KG1 (cell line): ENCODE data around the gene MAST2.
A peak's percentile ranks its signal among the peaks of the same experiment; 100 is the strongest.
"Not testable (repeated sequence)": the region's sequence is repeated elsewhere in the genome, so short reads cannot be mapped to it uniquely, and the experiment has no call there.

Source experiments
- DNase-seq: peaks from one replicate; lab custom pipeline; 2025; lab: John Stamatoyannopoulos, UW

Gene MAST2

DNA sequence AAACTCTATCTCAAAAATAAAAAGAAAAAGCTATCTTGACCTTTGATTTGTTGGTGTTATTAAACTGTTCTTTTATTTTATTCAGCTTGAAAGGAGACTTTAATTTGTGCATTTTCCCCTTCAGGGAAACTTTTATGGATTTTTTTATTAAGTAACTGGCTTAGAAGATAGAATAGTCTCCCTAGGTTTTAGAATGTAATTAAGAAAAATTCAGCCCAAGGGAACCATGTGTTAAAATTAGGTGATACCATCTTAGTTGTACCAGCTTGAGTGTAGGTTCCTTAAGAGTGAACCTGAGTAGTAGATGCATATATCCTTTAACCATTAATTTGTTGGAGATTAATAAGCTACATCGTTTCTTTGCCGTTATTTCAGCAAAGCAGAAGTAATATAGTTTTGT lies 11.4 kb downstream of the MAST2 start:
- DNase-seq = no peak

DNA sequence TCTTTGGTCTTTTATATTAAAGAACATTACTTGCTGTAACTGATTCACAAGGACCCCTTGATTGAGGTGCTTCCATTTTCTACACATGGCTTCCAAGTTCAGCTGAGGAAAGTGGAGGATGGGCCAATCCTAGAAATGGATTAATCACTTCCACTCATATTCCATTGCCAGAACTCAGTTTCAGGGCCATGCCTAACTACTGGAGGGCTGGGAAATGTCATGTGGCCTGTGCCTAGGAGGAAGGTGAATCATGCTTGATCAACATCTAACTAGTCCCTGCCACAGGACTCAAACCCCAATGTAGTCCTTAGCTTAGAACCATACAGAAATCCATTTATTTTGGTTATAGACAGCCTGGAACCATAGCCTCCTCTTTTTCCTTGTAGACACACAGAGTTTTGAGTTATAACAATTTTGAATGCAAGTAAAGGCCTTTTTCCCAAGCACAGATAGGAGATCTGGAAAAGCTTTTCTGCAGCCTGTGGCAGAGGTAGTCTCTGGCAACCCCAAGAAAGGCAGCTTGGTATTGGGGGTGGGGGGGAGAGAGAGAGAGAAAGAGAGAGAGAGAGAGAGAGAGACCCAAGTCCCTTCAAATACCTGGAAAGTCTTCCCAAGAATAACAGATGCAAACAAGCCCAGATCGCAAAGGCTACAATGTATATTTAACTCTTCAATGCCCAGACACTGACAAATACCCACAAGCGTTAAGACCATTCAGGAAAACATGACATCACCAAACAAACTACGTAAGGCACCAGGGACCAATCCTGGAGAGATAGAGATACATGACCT lies 12.5 kb downstream of the MAST2 start:
- no peak for DNase-seq

DNA sequence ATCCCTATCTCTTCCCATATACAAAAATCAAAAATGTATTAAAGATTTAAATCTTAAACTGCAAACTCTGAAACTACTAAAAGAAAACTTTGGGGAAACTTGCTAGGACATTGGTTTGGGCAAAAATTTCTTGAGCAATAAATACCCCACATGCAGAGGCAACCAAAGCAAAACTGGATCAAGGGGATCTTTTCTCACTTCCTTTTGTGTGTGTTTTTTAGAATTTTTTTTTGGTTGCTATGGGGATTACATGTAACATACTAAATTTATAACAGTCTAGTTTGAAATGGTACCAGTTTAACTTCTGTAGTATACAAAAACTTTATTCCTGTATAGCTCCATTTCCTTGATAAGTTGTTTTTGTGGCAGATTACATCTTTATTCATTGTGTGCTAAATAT lies 16.8 kb downstream of the MAST2 start:
- DNase-seq = no peak

DNA sequence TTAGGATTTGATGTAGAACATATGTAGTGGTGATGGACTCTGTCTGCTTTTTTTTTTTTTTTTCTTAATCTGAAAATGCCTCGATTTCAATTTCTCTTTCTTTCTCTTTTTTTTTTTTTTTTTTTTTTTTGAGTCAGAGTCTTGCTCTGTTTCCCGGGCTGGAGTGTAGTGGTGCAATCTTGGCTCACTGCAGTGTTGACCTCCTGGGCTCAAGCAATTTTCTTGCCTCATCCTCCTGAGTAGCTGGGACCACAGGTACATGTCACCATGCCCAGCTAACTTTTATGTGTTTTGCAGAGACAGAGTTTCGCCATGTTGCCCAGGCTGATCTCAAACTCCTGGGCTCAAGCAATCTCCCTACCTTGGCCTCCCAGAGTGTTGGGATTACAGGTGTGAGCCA lies 17.4 kb downstream of the MAST2 start:
- no peak for DNase-seq

DNA sequence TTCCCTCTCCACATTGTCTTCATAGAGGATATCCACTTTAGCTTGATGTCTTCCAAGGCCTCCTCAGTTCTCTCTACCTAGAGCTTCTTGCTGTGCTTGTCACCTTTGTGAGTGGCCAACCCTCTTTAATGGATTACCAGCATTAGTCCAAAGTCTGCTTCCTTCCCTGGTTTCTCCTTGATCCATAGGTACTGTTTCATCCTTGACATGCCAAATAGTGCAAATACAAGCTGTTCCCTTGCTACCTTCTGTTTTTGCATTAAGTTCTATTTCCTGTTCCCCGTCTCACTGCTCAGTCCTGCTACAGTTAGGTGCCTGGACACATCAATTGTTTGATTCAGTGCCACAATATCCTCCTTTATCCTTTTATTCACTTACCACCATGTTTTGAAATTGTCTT lies 19.2 kb downstream of the MAST2 start:
- no peak for DNase-seq

DNA sequence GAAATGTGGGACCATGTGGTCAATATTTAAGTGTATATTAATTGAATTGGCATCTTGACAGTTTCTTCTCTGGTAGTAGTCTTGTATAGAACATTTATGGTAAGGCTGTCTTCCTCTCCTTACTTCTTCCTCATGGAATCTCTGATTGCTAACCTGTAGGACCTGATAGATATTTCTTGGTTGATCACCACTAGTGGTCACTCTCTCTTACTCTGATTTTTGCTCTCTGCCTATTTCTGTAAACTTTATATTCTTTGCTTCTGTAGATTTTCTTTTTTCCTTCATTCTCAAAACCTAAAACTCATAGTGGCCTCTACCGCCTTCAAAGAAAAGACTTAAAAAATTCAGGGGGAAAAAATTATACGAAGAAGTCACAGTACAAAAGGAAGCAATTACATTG lies 21.2 kb downstream of the MAST2 start:
- DNase-seq = no peak

DNA sequence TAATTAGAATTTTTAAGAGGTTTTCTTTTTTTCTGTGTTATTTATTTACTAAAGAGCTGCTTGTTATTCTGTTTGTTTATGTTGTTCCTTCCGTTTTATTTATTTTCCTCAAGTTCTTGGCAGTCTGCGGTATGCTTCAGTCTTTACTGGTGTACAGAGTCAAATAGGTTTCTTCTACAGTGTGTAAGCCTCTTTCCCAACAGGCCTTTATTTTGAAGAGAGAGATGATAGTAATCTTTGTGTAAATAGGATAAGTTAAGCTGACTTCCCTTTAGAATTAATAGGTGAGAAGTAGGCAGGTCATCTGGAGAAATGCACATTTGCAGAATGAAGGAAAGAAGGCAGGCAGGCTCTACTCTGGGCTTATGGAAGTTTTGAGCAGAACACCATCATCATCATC lies 23.8 kb downstream of the MAST2 start:
- no peak for DNase-seq

DNA sequence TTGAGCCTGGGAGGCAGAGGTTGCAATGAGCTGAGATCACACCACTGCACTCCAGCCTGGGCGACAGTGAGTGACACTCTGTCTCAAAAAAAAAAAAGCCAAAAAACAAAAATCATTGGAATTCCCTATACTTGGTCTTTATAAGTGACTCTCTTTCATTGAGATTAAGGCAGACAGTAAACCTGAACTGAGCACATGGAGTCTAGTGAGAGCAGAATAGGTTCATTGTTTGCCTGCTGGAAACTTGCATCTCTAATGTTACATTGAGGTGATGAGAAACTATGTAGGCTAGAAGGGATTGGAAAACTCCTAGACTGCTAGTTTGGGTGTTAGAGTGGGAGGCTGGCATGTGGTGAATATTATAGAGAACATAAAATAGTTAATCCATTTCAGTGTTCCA lies 25.4 kb downstream of the MAST2 start:
- no peak for DNase-seq

DNA sequence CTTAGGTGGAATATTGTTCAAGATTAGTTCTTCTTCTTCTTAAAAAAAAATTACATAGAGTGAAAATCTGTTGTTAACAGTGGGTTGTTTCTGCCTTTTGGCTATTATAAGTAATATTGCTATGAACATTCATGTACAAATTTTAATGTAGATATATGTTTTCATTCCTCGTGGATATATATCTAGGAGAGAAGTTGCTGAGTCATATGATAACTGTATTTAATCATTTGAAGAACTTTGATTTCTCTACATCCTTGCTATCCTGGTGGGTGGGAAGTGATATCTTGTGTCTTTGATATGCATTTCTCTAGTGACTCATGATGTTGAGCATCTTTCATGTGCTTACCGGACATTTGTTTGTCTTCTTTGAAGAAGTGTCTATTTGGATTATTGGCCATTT lies 29.9 kb downstream of the MAST2 start:
- no peak for DNase-seq

DNA sequence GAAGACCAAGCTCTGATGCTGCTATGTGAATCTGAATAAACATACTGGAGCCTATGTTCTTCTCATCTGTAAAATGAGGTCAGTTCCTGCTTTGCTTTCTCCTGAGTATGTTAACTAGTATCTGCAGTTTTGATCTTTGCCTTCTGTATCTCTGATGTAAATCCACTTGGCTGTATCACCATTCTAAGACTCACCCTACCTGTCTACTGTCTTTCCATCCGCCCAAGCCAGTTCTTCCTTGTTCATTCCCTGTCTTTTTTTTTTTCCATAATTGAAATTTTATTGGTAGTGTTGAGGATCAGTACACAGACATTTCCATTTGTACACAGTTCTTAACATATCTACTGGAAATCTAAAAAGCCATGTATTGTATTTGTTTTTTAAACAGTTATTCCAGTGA lies 31.3 kb downstream of the MAST2 start:
- DNase-seq = no peak

DNA sequence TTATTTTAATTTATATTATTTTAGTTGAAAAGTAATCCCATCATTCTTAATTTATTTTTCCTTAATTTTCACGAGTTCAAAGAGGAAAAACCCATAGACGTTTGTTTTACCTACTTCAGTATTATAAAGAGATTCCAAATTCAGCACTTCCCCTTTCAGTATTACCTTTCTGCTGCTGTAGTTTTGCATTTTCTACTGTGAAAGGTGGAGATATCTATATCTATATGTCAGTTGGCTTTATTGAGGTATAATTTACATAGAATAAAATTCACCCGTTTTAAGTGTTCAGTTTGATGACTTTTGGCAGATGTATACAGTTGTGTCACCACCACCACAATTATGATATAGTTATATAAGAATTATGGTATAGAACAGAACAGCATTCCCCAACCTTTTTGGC lies 33.0 kb downstream of the MAST2 start:
- no peak for DNase-seq

DNA sequence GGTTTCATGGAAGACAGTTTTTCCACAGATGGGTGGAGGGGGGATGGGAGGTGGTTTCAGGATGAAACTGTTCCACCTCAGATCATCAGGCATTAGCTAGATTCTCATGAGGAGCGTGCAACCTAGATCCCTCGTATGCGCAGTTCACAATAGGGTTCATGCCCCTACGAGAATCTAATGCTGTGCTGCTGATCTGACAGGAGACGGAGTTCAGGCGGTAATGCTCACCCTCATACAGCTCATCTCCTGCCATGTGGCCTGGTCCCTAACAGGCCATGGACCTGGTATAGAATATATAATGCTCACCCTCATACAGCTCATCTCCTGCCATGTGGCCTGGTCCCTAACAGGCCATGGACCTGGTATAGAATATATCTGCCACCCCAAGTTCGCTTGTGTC lies 33.4 kb downstream of the MAST2 start:
- DNase-seq = not testable (repeated sequence)

DNA sequence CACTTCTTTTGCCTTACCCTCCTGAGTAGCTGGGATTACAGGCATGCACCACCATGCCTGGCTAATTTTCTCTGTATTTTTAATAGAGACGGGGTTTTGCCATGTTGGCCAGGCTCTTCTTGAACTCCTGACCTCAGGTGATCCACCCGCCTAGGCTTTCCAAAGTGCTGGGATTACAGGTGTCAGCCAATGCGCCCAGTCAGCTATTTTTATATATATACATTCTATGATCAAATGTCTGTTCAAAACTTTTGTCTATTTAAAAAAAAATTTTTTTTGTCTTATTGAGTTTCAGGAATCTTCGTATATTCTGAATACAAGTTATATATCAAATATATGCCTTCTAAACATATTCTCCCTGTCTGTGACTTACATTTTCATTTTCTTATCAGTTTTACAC lies 34.9 kb downstream of the MAST2 start:
- not testable (repeated sequence) for DNase-seq

DNA sequence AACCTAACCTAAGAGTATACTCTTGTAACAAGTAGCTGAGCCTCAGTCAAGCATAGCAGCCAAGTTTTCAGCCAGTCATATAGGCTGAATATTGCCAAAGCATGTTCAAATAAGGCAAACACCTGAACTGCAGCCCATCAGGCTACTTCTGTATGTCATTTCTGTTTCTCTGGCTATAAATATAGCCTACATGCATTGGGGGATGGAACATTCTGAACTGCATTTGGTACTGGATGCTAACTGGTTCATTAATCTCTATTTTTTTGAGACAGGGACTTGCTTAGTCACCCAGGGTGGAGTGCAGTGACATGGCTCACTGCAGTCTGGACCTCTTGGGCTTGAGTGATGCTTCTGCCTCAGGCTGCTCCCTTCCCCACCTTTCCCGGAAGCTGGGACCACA lies 37.3 kb downstream of the MAST2 start:
- no peak for DNase-seq

DNA sequence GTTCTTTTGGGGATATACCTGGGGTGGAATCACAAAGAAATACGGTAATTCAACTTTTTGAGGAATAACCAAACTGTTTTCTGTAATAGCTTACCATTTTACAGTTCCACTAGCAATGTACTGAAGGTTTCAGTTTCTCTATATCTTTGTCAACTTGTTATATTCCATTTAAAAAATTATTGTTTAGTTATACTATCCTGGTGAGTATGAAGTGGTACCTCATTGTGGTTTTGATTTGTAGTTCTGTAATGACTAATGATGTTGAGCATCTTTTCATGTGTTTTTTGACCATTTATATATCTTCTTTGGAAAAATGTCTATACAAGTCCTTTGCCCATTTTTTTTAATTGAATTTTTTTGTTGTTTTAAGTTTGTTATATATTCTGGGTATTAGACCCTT lies 39.4 kb downstream of the MAST2 start:
- no peak for DNase-seq

DNA sequence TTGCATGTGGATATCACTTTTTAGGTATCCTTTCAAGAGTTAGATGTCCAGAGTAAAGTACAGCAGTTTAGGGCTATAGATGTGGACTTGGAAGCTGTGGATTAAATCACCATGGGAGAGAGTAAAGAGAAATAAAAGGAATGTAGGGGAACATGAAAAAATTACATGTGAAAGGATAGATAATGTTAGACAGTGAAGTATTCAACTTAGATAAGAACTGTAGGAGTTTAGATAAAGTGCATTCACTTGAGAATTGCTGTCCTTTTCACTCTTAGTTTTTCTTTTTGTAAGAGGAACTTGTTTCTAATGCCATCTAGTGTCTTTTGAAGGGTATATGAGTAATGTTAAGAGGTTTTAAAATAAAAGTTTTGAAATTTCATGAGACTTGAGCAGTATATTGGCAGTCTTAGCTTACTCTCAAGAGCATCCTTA lies 40.1 kb downstream of the MAST2 start:
- DNase-seq = peak; percentile 12

DNA sequence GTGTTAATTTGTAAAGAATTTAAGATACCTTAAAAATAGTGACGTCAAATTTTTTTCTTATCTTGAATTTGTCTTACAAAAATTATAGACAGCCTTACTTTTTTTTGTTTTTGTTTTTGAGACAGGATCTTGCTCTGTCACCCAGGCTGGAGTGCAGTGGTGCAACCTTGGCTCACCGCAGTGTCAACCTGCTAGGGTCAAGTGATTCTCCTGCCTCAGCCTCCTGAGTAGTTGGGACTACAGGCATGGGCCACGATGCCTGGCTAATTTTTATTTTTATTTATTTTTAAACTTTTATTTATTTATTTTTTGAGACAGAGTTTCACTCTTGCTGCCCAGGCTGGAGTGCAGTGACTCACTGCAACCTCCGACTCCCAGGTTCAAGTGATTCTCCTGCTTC lies 40.6 kb downstream of the MAST2 start:
- DNase-seq = not testable (repeated sequence)

DNA sequence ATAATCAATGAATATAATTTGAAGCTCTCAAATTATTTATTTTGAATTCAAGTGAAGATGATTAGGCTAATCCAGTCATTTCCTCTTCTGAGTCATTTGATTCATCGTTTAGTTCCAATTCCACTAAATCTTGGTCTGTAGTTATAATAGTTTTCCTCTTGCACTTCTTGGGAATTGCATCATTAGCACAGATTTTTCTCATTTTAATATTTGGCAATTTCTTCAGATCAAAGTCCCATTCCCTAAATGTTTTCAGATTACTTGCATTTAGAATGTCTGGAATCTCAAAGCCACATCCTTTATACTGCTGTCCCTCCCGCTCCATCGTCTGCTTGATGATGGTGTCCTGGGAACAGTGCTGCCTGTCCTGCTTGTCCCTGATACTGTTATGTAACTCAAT lies 43.5 kb downstream of the MAST2 start:
- DNase-seq = no peak

DNA sequence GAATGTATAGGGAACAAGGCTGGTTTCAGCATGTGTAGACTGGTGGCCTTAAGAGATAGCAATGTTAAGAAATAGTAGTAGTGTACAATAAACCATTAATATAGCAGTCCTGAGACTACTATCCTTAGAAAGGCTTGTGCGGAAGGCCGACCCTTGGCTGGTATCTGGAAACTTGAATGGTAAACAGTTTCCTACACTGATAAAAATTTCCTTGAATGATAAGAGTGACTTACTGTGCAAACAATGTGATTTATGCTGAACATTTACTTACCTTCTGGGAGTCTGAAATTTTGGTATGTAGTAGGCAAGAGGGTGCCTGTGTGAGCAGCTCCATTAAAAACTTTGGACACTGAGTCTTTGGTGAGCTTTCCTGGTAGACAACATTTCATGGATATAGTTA lies 44.7 kb downstream of the MAST2 start:
- DNase-seq = no peak

DNA sequence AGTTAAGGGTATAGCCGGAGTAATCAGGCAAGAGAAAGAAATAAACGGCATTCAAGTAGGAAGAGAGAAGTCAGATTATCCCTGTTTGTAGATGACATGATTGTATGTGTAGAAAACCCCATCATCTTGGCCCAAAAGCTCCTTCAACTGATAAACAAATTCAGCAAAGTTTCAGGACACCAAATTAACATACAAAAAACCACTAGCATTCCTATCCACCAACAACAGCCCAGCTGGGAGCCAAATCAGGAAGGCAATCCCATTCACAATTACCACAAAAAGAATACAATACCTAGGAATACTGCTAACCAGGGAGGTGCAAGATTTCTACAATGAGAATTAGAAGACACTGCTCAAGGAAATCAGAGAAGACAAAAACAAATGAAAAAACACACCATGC lies 45.3 kb downstream of the MAST2 start:
- no peak for DNase-seq

DNA sequence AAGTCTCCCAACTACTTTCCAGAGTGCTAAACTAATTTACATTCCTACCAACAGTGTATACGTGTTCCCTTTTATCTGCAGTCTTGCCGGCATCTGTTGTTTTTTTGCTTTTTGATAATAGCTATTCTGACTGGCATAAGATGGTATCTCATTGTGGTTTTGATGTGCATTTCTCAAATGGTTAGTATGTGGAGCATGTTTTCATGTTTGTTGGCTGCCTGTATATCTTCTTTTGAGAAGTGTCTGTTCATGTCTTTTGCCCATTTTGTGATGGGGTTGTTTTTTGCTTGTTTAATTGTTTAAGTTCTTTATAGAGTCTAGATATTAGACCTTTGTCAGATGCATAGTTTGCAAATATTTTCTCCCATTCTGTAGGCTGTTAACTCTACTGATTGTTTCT lies 46.6 kb downstream of the MAST2 start:
- no peak for DNase-seq

DNA sequence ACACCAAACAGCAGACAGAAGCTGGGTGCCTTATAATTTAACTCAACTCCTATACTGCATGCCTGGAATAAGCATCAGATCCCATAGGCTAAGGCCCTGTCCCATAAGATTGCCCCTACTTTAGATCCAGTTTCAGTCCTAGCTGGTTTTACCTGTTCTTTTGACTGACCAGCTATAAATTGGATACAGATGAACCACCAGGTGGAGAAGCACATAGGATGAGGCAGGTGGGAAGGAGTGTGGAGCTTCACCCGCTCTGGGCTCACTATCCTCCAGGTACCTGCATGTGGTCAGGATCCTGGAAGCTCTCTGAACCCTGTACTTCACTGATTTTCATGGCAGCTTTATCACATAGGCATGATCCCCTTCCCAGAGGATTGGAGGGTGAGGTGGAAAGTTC lies 51.3 kb downstream of the MAST2 start:
- no peak for DNase-seq

DNA sequence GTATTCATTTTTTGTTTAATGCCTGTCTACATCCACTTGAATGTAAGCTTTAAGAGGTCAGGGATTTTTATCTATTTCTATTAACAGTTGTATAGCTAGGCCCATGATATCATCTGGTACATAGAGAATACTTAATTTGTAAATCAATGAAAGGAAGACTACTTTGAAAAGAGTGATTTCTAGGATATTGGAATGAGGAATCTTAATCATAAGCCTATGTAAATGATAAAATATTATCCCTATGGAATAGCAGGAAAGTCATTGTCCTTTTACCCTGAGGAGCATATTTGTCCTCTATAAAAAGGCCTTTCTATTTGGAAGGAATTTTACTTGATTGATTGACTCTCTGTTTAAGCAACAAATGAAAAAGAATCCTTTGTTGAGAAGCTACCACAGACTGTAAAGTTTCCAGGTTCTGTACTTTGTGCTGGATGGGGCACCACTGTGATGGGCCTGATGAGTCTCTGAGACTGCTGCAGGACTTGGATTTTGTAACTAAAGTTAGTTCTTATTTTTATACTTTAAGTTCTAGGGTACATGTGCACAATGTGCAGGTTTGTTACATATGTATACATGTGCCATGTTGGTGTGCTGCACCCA lies 53.8 kb downstream of the MAST2 start:
- DNase-seq = no peak
